PC-3 (cell line): ENCODE measurements around the gene PAK3.

Experiments
- CTCF ChIP-seq: fragments of 300-600 bp; sonication (generic); conservative IDR thresholded peaks from 2 replicates; pipeline ENCODE4 v1.5.1; 2017; ENCODE audit warnings: antibody characterized with exemption, low read depth, mild to moderate bottlenecking, low read length
- EZH2 ChIP-seq: fragments of 300-600 bp; sonication (generic); IDR thresholded peaks from one replicate; pipeline ENCODE4 v1.6.1; 2017; ENCODE audit warnings: antibody characterized with exemption, mild to moderate bottlenecking, low read length; ENCODE audit not compliant: unreplicated experiment
- EZH2phosphoT487 ChIP-seq: fragments of 300-600 bp; sonication (generic); IDR thresholded peaks from 2 replicates; pipeline ENCODE4 v1.6.1; 2018; ENCODE audit warnings: mild to moderate bottlenecking, antibody characterized with exemption, low read length, borderline replicate concordance

- TF ChIP-seq CTCF, result peak; percentile 47
- TF ChIP-seq EZH2, result no peak
- TF ChIP-seq EZH2phosphoT487, result no peak
Measured at GRCh38 chrX:111164728-111165127, 68.7 kb downstream of the PAK3 start.
